Activated T-helper 1 cell treated with anti-CD3 and anti-CD28 coated beads, Interleukin-12 subunit alpha, Interleukin-12 subunit beta, Interleukin-2, Interleukin-4 antibody, amounts not matched to agents 30 ng/mL and 10 ng/mL and 1 ng/mL, durations not matched to agents 14 hours and 24 hours and 36 hours (primary cell): ENCODE data around the gene CERS4. TPM values are rescaled to one million over a fixed set of nuclear protein-coding genes. Genes with fewer than 3 reads are reported as not detected.

Experiments used
- DNase-seq: peaks from one replicate; pipeline ENCODE4 v3.0.0; 2021; ENCODE audit warnings: low spot score
- H3K27ac Mint-ChIP-seq: one replicate; pipeline ENCODE4 v1.8.0; 2021; ENCODE audit warnings: mild to moderate bottlenecking, mixed read lengths
- H3K27me3 Mint-ChIP-seq: one replicate; pipeline ENCODE4 v1.8.0; 2022; ENCODE audit warnings: mild to moderate bottlenecking, moderate library complexity, mixed read lengths; ENCODE audit not compliant: insufficient read depth
- H3K36me3 Mint-ChIP-seq: one replicate; pipeline ENCODE4 v1.8.0; 2021; ENCODE audit warnings: low read depth, mixed read lengths
- H3K4me1 Mint-ChIP-seq: one replicate; pipeline ENCODE4 v1.8.0; 2021; ENCODE audit warnings: low read depth, mixed read lengths
- H3K4me3 Mint-ChIP-seq: one replicate; pipeline ENCODE4 v1.8.0; 2021; ENCODE audit warnings: mild to moderate bottlenecking, moderate library complexity, mixed read lengths
- H3K9me3 Mint-ChIP-seq: one replicate; pipeline ENCODE4 v1.8.0; 2021; ENCODE audit warnings: mixed read lengths
- intact Hi-C: fragments of 100-400 bp; cut with micrococcal nuclease; formaldehyde crosslinking; loops from one replicate; pipeline ENCODE4 v1.15.1; 2024
- total RNA-seq: library from RNA; stranded (reverse); gene quantifications from 2 replicates; pipeline ENCODE4 v1.2.3, GENCODE V29; 2022

The CERS4 gene
- total RNA-seq: 26.4 and 29.7 TPM in 2 replicates

DNA sequence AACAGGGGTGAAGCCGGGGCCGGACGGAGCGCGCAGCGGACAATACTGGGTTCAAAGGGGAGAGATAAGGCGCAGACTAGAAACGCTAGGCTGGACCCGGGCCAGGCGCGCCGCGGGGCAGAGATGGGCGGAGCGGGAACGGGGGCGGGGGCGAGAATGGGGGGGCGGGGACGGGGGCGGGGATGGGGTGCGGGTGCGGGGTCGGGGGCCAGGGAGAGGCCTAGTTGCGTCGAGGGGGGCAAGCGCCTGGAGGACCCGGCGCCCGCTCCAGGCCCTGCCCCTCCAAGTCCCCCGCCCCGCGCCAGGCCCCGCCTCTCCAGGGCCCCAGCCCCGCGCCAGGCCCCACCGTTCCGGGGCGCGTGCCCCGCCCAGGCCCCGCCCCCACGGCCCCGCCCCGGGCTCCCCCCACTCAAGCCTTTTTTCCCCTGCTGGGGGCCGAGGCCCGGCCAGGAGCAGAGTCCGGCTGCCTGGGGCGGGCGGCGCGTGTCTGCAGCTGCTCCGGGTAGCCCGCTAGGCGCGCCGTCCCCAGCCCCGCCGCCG lies at the start of gene CERS4:
Gene CERS4 (plus strand): TSS at position 449 of the 540 bp plus-strand sequence. CDS start 41,707 bp downstream, outside the sequence.
- peaks cover 5% of the 10 kb centered on the region for H3K27me3 Mint-ChIP-seq
- peak; percentile 64 for DNase-seq
- peak within 1 kb of the TSS; percentile 87 for H3K27ac Mint-ChIP-seq
- H3K9me3 Mint-ChIP-seq: no peaks in the 10 kb centered on the region
- intact Hi-C loops: loop anchor here (1.0 to 2.0 kb wide), 3 partner anchors 15 to 51 kb away; no protein-coding TSS in a partner anchor
- peak within 1 kb of the TSS; percentile 88 for H3K4me3 Mint-ChIP-seq
- peaks cover 17% of the 10 kb centered on the region for H3K36me3 Mint-ChIP-seq
- peaks cover 19% of the 10 kb centered on the region for H3K4me1 Mint-ChIP-seq

DNA sequence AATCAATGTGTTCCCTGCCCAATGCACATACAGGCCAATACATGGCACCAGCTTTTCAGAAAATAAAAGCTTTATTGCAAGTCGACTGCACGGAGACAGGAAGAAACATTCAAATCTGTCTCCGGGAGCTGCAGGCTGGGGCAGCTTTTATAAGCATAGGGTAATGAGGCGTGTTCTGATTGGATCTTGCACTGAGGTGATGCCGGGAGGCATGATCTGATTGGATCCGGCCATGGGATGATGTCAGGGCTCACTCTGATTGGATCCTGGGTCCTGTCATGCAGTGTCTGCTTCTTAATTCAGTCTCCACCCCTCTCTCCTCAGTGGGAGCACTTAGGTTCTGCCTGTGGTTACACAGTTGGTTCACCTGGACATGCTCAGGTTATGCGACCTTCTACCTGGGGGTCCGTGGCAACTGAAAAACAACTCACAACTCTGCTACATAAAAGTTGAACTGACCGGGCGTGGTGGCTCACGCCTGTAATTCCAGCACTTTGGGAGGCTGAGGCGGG lies 48.0 kb upstream of the CERS4 start:
- Mint-ChIP-seq H3K36me3 (no peaks in the 10 kb centered on the region), H3K4me3 (no peak overlapping the region), H3K27ac (no peak overlapping the region), H3K27me3 (peaks cover 9% of the 10 kb centered on the region), H3K9me3 (no peaks in the 10 kb centered on the region), H3K4me1 (peaks cover 15% of the 10 kb centered on the region)
- no peak for DNase-seq
- intact Hi-C loops: no loop called here

DNA sequence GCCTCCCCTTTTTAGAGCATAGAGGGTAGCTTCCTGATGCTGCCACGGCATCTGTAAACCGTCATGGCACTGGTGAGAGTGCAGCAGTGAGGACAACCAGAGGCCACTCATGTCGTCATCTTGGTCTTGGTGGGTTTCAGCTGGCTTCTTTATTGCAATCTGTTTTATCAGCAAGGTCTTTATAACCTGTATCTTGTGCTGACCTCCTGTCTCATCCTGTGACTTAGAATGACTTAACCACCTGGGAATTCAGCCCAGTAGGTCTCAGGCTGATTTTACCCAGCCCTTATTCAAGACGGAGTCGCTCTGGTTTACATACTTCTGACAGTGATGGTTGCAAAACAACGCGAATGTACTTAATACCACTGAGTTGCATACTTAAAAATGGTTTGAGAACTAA lies 45.4 kb upstream of the CERS4 start:
- Mint-ChIP-seq H3K36me3 (no peaks in the 10 kb centered on the region), H3K4me3 (no peak overlapping the region), H3K27me3 (no peaks in the 10 kb centered on the region), H3K27ac (no peak overlapping the region), H3K4me1 (peaks cover 8% of the 10 kb centered on the region), H3K9me3 (no peaks in the 10 kb centered on the region)
- intact Hi-C loops: no loop called here
- DNase-seq: no peak

GRCh38 chr19:8167985-8168384 lies 41.2 kb upstream of the CERS4 start:
- DNase-seq: no peak
- H3K27me3 Mint-ChIP-seq: peaks cover 6% of the 10 kb centered on the region

DNA sequence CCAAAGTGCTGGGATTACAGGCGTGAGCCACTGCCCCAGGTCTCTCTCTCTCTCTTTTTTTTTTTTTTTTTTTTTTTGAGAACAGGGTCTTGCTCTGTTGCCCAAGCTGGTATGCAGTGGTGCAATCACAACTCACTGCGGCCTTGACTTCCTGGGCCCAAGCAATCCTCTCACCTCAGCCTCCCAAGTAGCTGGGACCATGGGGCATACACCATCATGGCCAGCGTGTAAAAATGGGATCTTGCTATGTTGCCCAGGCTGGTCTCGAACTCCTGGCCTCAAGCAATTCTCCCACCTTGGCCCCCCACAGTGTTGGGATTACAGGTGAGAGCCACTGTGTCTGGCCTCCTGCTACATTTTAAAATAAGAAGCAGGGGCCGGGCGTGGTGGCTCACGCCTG lies 40.6 kb upstream of the CERS4 start:
- no peak for DNase-seq
- intact Hi-C loops: no loop called here
- Mint-ChIP-seq H3K27me3 (peaks cover 6% of the 10 kb centered on the region), H3K27ac (no peak overlapping the region), H3K36me3 (no peaks in the 10 kb centered on the region), H3K9me3 (no peaks in the 10 kb centered on the region), H3K4me3 (no peak overlapping the region), H3K4me1 (no peaks in the 10 kb centered on the region)

More at GRCh38 chr19:8167985-8168384, 41.2 kb upstream of the CERS4 start:
- Mint-ChIP-seq H3K4me3 (no peak overlapping the region), H3K27ac (no peak overlapping the region), H3K9me3 (no peaks in the 10 kb centered on the region), H3K36me3 (no peaks in the 10 kb centered on the region), H3K4me1 (no peaks in the 10 kb centered on the region)
- intact Hi-C loops: no loop called here

DNA sequence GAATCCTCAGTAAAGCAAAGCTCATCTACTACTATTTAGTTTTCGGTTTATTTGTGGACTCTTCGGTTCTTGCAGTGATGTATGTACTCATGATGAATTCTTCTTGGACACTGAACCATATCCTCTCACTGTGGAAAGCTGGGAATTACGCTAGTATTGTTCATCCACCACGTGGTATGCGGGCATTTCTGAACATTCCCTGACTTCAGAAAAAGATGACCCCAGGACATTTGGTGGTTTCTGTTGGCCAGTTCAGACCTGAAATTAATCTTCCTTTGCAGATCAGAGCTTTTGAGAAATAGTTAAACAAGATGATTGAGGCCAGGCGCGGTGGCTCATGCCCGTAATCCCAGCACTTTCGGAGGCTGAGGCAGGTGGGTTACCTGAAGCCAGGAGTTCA lies 34.5 kb upstream of the CERS4 start:
- no peaks in the 10 kb centered on the region for H3K36me3 Mint-ChIP-seq
- peaks cover 12% of the 10 kb centered on the region for H3K27me3 Mint-ChIP-seq
- H3K9me3 Mint-ChIP-seq: no peaks in the 10 kb centered on the region
- intact Hi-C loops: no loop called here
- H3K4me3 Mint-ChIP-seq: no peak overlapping the region
- no peaks in the 10 kb centered on the region for H3K4me1 Mint-ChIP-seq
- DNase-seq: no peak
- H3K27ac Mint-ChIP-seq: no peak overlapping the region

DNA sequence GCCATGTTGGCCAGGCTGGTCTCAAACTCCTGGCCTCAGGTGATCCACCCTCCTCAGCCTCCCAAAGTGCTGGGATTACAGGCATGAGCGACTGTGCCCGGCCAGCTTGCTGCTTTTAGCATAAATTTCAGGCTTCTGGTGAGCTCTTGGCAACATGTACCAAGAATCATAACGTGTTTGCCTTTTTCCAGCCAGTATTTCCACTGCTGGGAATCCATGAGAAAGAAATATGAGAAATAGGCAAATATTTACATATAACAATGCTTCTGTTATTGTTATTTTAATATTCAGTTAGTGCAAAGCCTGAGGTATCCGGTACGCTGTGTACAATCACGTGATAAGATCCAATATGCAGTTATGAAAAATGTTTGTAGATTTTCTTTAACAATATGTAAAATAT lies 29.2 kb upstream of the CERS4 start:
- Mint-ChIP-seq H3K27me3 (peaks cover 4% of the 10 kb centered on the region), H3K4me1 (peaks cover 7% of the 10 kb centered on the region), H3K36me3 (no peaks in the 10 kb centered on the region), H3K4me3 (no peak overlapping the region), H3K27ac (no peak overlapping the region), H3K9me3 (no peaks in the 10 kb centered on the region)
- intact Hi-C loops: no loop called here
- DNase-seq: no peak

- peaks cover 17% of the 10 kb centered on the region for H3K4me1 Mint-ChIP-seq
- H3K36me3 Mint-ChIP-seq: no peaks in the 10 kb centered on the region
- H3K4me3 Mint-ChIP-seq: no peak overlapping the region
- intact Hi-C loops: no loop called here
- H3K27ac Mint-ChIP-seq: no peak overlapping the region
- DNase-seq: no peak
- H3K27me3 Mint-ChIP-seq: peaks cover 4% of the 10 kb centered on the region
- no peaks in the 10 kb centered on the region for H3K9me3 Mint-ChIP-seq
Measured at GRCh38 chr19:8184274-8184673, 24.9 kb upstream of the CERS4 start.

- intact Hi-C loops: no loop called here
- no peaks in the 10 kb centered on the region for H3K36me3 Mint-ChIP-seq
- no peaks in the 10 kb centered on the region for H3K9me3 Mint-ChIP-seq
- no peak for DNase-seq
- H3K4me1 Mint-ChIP-seq: peaks cover 17% of the 10 kb centered on the region
- peaks cover 4% of the 10 kb centered on the region for H3K27me3 Mint-ChIP-seq
- H3K27ac Mint-ChIP-seq: no peak overlapping the region
- no peak overlapping the region for H3K4me3 Mint-ChIP-seq
Measured at GRCh38 chr19:8185343-8186068, 23.7 kb upstream of the CERS4 start.

DNA sequence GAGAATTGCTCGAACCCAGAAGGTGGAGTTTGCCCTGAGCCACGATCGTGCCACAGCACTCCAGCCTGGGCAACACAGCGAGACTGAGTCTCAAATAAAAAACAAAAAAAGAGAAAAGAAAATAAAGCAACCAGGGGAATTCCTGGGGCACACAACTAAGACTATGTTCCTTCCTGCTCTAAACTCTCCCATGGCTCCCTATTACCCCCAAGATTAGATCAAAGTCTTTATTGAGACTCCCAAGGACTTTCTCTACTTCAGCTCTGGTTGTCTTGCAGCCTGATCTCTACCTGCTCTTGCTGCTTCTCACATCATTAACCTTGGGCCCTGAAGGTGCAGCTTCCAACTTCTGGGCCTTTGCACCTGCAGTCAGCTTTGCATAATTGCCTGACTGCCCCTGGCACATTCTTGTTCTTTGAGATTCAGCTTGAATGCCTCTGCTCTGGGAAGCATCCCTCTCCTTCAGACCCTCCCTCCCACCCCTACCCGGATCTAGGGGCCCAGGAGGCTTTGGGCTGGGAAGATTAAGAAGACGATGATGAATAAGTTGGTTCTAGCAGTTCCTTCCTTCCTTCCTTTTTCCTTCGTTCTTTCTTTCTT lies 16.8 kb upstream of the CERS4 start:
- H3K27ac Mint-ChIP-seq: peak overlapping the region; percentile 21
- H3K4me3 Mint-ChIP-seq: no peak overlapping the region
- H3K4me1 Mint-ChIP-seq: peaks cover 54% of the 10 kb centered on the region
- H3K9me3 Mint-ChIP-seq: no peaks in the 10 kb centered on the region
- DNase-seq: no peak
- intact Hi-C loops: loop anchor here (2.0 kb wide), 1 partner anchor 34 kb away; no protein-coding TSS in a partner anchor
- H3K36me3 Mint-ChIP-seq: peaks cover 2% of the 10 kb centered on the region
- no peaks in the 10 kb centered on the region for H3K27me3 Mint-ChIP-seq

DNA sequence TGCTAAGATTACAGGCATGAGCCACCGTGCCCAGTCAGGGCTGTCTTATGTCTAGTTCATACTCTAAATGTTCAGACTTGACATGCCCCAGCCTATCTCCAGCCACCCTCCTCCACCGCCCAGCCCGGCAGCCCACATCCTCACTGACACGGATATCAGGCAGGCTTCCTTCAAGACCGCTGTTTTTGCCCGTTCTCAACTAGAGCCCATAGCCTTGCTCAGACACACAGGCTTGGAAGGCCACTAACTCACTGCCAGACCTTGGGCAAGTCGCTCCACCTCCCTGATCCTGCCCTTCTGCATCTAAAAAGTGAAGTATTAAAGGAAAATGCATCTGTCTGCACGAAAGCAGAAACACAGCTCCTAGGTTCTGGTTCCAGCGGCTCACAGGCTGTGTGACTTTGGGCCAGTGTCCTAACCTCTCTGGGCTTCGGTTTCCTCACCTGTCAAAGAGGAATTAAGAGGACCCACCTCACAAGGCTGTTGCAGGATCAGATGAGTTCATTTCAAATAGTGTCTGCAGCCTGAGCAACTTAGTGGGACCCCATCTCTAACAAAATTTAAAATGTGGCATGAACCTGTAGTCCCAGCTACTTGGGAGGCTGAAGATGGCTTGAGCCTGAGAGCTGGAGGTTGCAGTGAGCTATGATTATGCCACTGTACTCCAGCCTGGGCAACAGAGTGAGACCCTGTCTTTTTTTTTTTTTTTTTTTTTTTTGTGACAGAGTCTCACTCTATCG lies 14.5 kb upstream of the CERS4 start:
- Mint-ChIP-seq H3K27ac (peak overlapping the region; percentile 98), H3K9me3 (no peaks in the 10 kb centered on the region), H3K27me3 (no peaks in the 10 kb centered on the region), H3K36me3 (peaks cover 2% of the 10 kb centered on the region), H3K4me3 (peak overlapping the region; percentile 72), H3K4me1 (peaks cover 49% of the 10 kb centered on the region)
- intact Hi-C loops: loop anchor here (1.0 kb wide), 1 partner anchor 15 kb away; the partner anchor contains the start of gene CERS4
- peak; percentile 36 for DNase-seq

- Mint-ChIP-seq H3K9me3 (no peaks in the 10 kb centered on the region), H3K4me1 (peaks cover 49% of the 10 kb centered on the region), H3K4me3 (peak overlapping the region; percentile 27), H3K27ac (peak overlapping the region; percentile 84), H3K36me3 (peaks cover 2% of the 10 kb centered on the region), H3K27me3 (peaks cover 4% of the 10 kb centered on the region)
- intact Hi-C loops: no loop called here
- no peak for DNase-seq
Measured at GRCh38 chr19:8196271-8196927, 12.8 kb upstream of the CERS4 start.
